K562 (cell line): ENCODE data around the gene UGT8. TPM values are rescaled to one million over a fixed set of nuclear protein-coding genes. Genes with fewer than 3 reads are reported as not detected.

Experiments
- NFIC ChIP-seq: fragments of 450-650 bp; IDR thresholded peaks from 2 replicates; pipeline ENCODE4 v1.6.1; 2017; ENCODE audit warnings: mild to moderate bottlenecking, inconsistent platforms
- ZNF175 ChIP-seq: fragments of 200-800 bp; sonication (Bioruptor generic); IDR thresholded peaks from 2 replicates; pipeline ENCODE4 v1.6.1; 2016; ENCODE audit warnings: low read depth, mild to moderate bottlenecking, missing genetic modification characterization, missing compliant biosample characterization
- ZNF232 ChIP-seq: sonication (generic); formaldehyde crosslinking; IDR thresholded peaks from 2 replicates; pipeline ENCODE4 v1.8.0; 2022; ENCODE audit warnings: mild to moderate bottlenecking, missing genetic modification reagents
- polyA plus RNA-seq, 8 experiments: library from polyadenylated mRNA; depleted of rRNA in 4 of 8; stranded (reverse) in 5 of 8; unstranded in 3 of 8; fragments of >200 nt; fragmentation: Nextera tagmentation in 2 of 8; fragmentation: Illumina TruSeq in 1 of 8; extraction: Ambion mirVana in 2 of 8; extraction: Trizol in 1 of 8; gene quantifications; 2 replicates each; pipeline versions ENCODE4 v1.2.1 to v1.2.3, GENCODE V29; 2011 to 2014; ENCODE audit warnings: inconsistent platforms in 1 of 8, missing spikeins in 1 of 8
- total RNA-seq, 7 experiments: library from RNA; depleted of rRNA in 6 of 7; stranded (reverse); fragments of >200 nt in 6 of 7; fragmentation: Illumina TruSeq in 2 of 7; extraction: Trizol in 2 of 7; gene quantifications; 2 replicates each; pipeline versions ENCODE4 v1.2.1 to v1.2.3, GENCODE V29; 2011 to 2021; ENCODE audit warnings: low replicate concordance in 1 of 7
- TF ChIP-seq, protein P1 (sequence below), 2 experiments: fragments of 450-650 bp; formaldehyde crosslinking in 1 of 2; IDR thresholded peaks; 2 replicates each; pipeline versions ENCODE4 v1.4.0 to v1.6.1; 2014 to 2020; ENCODE audit warnings: mild to moderate bottlenecking in 2 of 2, borderline replicate concordance in 1 of 2, low read depth in 1 of 2

UGT8 gene
- total and polyA plus RNA-seq, 9 of the 15 experiments (the other 6 are each of a cell fraction or from before 2014, with no cell fraction given), result 3.0 to 10.7 (median 6.0) TPM

- TF ChIP-seq, protein P1, sequence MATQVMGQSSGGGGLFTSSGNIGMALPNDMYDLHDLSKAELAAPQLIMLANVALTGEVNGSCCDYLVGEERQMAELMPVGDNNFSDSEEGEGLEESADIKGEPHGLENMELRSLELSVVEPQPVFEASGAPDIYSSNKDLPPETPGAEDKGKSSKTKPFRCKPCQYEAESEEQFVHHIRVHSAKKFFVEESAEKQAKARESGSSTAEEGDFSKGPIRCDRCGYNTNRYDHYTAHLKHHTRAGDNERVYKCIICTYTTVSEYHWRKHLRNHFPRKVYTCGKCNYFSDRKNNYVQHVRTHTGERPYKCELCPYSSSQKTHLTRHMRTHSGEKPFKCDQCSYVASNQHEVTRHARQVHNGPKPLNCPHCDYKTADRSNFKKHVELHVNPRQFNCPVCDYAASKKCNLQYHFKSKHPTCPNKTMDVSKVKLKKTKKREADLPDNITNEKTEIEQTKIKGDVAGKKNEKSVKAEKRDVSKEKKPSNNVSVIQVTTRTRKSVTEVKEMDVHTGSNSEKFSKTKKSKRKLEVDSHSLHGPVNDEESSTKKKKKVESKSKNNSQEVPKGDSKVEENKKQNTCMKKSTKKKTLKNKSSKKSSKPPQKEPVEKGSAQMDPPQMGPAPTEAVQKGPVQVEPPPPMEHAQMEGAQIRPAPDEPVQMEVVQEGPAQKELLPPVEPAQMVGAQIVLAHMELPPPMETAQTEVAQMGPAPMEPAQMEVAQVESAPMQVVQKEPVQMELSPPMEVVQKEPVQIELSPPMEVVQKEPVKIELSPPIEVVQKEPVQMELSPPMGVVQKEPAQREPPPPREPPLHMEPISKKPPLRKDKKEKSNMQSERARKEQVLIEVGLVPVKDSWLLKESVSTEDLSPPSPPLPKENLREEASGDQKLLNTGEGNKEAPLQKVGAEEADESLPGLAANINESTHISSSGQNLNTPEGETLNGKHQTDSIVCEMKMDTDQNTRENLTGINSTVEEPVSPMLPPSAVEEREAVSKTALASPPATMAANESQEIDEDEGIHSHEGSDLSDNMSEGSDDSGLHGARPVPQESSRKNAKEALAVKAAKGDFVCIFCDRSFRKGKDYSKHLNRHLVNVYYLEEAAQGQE (IDR thresholded peaks at IDR 0.05; ENCODE audit: borderline replicate concordance), result no peak
- TF ChIP-seq, protein P1 (CRISPR knock-in tag; IDR thresholded peaks at IDR 0.05; ENCODE audit: low read depth), result no peak
- TF ChIP-seq ZNF175 (CRISPR knock-in tag) (no peak), ZNF232 (CRISPR knock-in tag) (no peak), NFIC (no peak)
Observed at GRCh38 chr4:114674080-114674479, 75.5 kb downstream of the UGT8 start (continued).
